GM12892 (cell line): ENCODE results near the gene GNPNAT1.

Source experiments
- POLR2A ChIP-seq: IDR thresholded peaks from 2 replicates; pipeline ENCODE4 v1.6.1; 2011; ENCODE audit warnings: low read depth, low read length, control low read depth
- POLR2AphosphoS5 ChIP-seq: IDR thresholded peaks from 2 replicates; pipeline ENCODE4 v1.6.1; 2011; ENCODE audit warnings: low read depth, low read length, control low read depth
- TAF1 ChIP-seq: IDR thresholded peaks from 2 replicates; pipeline ENCODE4 v1.6.1; 2011; ENCODE audit warnings: low read depth, mild to moderate bottlenecking, control low read depth, low read length, borderline replicate concordance

GRCh38 chr14:52730709-52731111 lies 60.7 kb downstream of the GNPNAT1 start:
- no peak for TF ChIP-seq POLR2A
- TF ChIP-seq POLR2AphosphoS5 = no peak
- TF ChIP-seq TAF1 = no peak
